SH-SY5Y (cell line): ENCODE measurements around the gene GFOD1.

Experiments
- GATA2 ChIP-seq: IDR thresholded peaks from 2 replicates; pipeline ENCODE4 v1.6.1; 2011; ENCODE audit warnings: mild to moderate bottlenecking, low read depth, low read length
- GATA3 ChIP-seq: IDR thresholded peaks from 2 replicates; pipeline ENCODE4 v1.6.1; 2011; ENCODE audit warnings: low read depth, mild to moderate bottlenecking, low read length, moderate library complexity

GRCh38 chr6:13418844-13419243 is 68.6 kb downstream of the GFOD1 start:
- TF ChIP-seq GATA2 (no peak), GATA3 (no peak)
